Activated naive CD8-positive, alpha-beta T cell treated with anti-CD3 and anti-CD28 coated beads for 36 hours (primary cell): ENCODE results near the gene ZCCHC7. TPM values are rescaled to one million over a fixed set of nuclear protein-coding genes. Genes with fewer than 3 reads are reported as not detected.

Experiments used
- DNase-seq: peaks from one replicate; pipeline ENCODE4 v3.0.0; 2021
- H3K27ac Mint-ChIP-seq: one replicate; pipeline ENCODE4 v1.8.0; 2022; ENCODE audit warnings: mild to moderate bottlenecking, moderate library complexity, mixed read lengths
- H3K27me3 Mint-ChIP-seq: one replicate; pipeline ENCODE4 v1.8.0; 2022; ENCODE audit warnings: mild to moderate bottlenecking, mixed read lengths
- H3K36me3 Mint-ChIP-seq: one replicate; pipeline ENCODE4 v1.8.0; 2021; ENCODE audit warnings: mild to moderate bottlenecking, mixed read lengths
- H3K4me1 Mint-ChIP-seq: one replicate; pipeline ENCODE4 v1.8.0; 2021; ENCODE audit warnings: mixed read lengths
- H3K4me3 Mint-ChIP-seq: one replicate; pipeline ENCODE4 v1.8.0; 2022; ENCODE audit warnings: mild to moderate bottlenecking, moderate library complexity, mixed read lengths
- H3K9me3 Mint-ChIP-seq: one replicate; pipeline ENCODE4 v1.8.0; 2022; ENCODE audit warnings: mixed read lengths
- total RNA-seq, 2 experiments: library from RNA; stranded (reverse); gene quantifications; one replicate each; pipeline ENCODE4 v1.2.3, GENCODE V29; 2021

Gene ZCCHC7
- total RNA-seq, 2 experiments from 2014 or later = 35.4 to 37.5 TPM

GRCh38 chr9:37342493-37342892 is 222.1 kb downstream of the ZCCHC7 start:
- no peaks in the 10 kb centered on the region for H3K36me3 Mint-ChIP-seq

GRCh38 chr9:37342895-37343294 is 222.5 kb downstream of the ZCCHC7 start:
- Mint-ChIP-seq H3K9me3 (no peaks in the 10 kb centered on the region), H3K27ac (no peak overlapping the region), H3K27me3 (no peaks in the 10 kb centered on the region), H3K4me1 (no peaks in the 10 kb centered on the region), H3K36me3 (no peaks in the 10 kb centered on the region), H3K4me3 (no peak overlapping the region)
- DNase-seq = no peak

More at GRCh38 chr9:37342493-37342892, 222.1 kb downstream of the ZCCHC7 start:
- no peaks in the 10 kb centered on the region for H3K9me3 Mint-ChIP-seq
- no peak overlapping the region for H3K27ac Mint-ChIP-seq
- no peak for DNase-seq
- H3K4me3 Mint-ChIP-seq = no peak overlapping the region
- H3K4me1 Mint-ChIP-seq = no peaks in the 10 kb centered on the region
- no peaks in the 10 kb centered on the region for H3K27me3 Mint-ChIP-seq

GRCh38 chr9:37343724-37344123 is 223.3 kb downstream of the ZCCHC7 start:
- Mint-ChIP-seq H3K36me3 (peaks cover 4% of the 10 kb centered on the region), H3K27me3 (no peaks in the 10 kb centered on the region), H3K27ac (no peak overlapping the region), H3K4me1 (peaks cover 2% of the 10 kb centered on the region), H3K9me3 (no peaks in the 10 kb centered on the region), H3K4me3 (no peak overlapping the region)
- DNase-seq = no peak

- Mint-ChIP-seq H3K27me3 (no peaks in the 10 kb centered on the region), H3K27ac (no peak overlapping the region), H3K36me3 (peaks cover 6% of the 10 kb centered on the region), H3K9me3 (no peaks in the 10 kb centered on the region), H3K4me1 (peaks cover 2% of the 10 kb centered on the region), H3K4me3 (no peak overlapping the region)
- DNase-seq = no peak
Observed at GRCh38 chr9:37345038-37345437, 224.7 kb downstream of the ZCCHC7 start.

GRCh38 chr9:37348917-37349316 is 228.5 kb downstream of the ZCCHC7 start:
- Mint-ChIP-seq H3K36me3 (peaks cover 30% of the 10 kb centered on the region), H3K27ac (no peak overlapping the region), H3K9me3 (no peaks in the 10 kb centered on the region), H3K4me1 (peaks cover 2% of the 10 kb centered on the region), H3K27me3 (no peaks in the 10 kb centered on the region), H3K4me3 (no peak overlapping the region)
- DNase-seq = no peak

- no peak for DNase-seq
- Mint-ChIP-seq H3K27ac (no peak overlapping the region), H3K4me1 (peaks cover 2% of the 10 kb centered on the region), H3K9me3 (no peaks in the 10 kb centered on the region), H3K27me3 (no peaks in the 10 kb centered on the region), H3K36me3 (peaks cover 37% of the 10 kb centered on the region), H3K4me3 (no peak overlapping the region)
Observed at GRCh38 chr9:37350486-37351190, 230.3 kb downstream of the ZCCHC7 start.

GRCh38 chr9:37353791-37354190 is 233.4 kb downstream of the ZCCHC7 start:
- peaks cover 35% of the 10 kb centered on the region for H3K36me3 Mint-ChIP-seq
- H3K4me1 Mint-ChIP-seq = no peaks in the 10 kb centered on the region
- no peak for DNase-seq
- no peak overlapping the region for H3K27ac Mint-ChIP-seq
- no peaks in the 10 kb centered on the region for H3K27me3 Mint-ChIP-seq
- no peak overlapping the region for H3K4me3 Mint-ChIP-seq
- no peaks in the 10 kb centered on the region for H3K9me3 Mint-ChIP-seq

GRCh38 chr9:37362430-37362829 is 242.1 kb downstream of the ZCCHC7 start:
- Mint-ChIP-seq H3K36me3 (no peaks in the 10 kb centered on the region), H3K4me1 (no peaks in the 10 kb centered on the region), H3K9me3 (no peaks in the 10 kb centered on the region), H3K27ac (no peak overlapping the region), H3K4me3 (no peak overlapping the region), H3K27me3 (no peaks in the 10 kb centered on the region)
- no peak for DNase-seq

GRCh38 chr9:37363124-37363523 is 242.8 kb downstream of the ZCCHC7 start:
- Mint-ChIP-seq H3K36me3 (no peaks in the 10 kb centered on the region), H3K9me3 (no peaks in the 10 kb centered on the region), H3K4me3 (no peak overlapping the region)

GRCh38 chr9:37364136-37364535 is 243.8 kb downstream of the ZCCHC7 start:
- no peaks in the 10 kb centered on the region for H3K9me3 Mint-ChIP-seq
- no peaks in the 10 kb centered on the region for H3K36me3 Mint-ChIP-seq
- no peak for DNase-seq
- H3K27ac Mint-ChIP-seq = no peak overlapping the region
- no peak overlapping the region for H3K4me3 Mint-ChIP-seq
- H3K27me3 Mint-ChIP-seq = no peaks in the 10 kb centered on the region
- no peaks in the 10 kb centered on the region for H3K4me1 Mint-ChIP-seq

More at GRCh38 chr9:37363124-37363523, 242.8 kb downstream of the ZCCHC7 start:
- Mint-ChIP-seq H3K27ac (no peak overlapping the region), H3K4me1 (no peaks in the 10 kb centered on the region), H3K27me3 (no peaks in the 10 kb centered on the region)
- DNase-seq = no peak

- H3K36me3 Mint-ChIP-seq = no peaks in the 10 kb centered on the region
- DNase-seq = no peak
- no peak overlapping the region for H3K4me3 Mint-ChIP-seq
- H3K27ac Mint-ChIP-seq = no peak overlapping the region
- no peaks in the 10 kb centered on the region for H3K4me1 Mint-ChIP-seq
- H3K27me3 Mint-ChIP-seq = no peaks in the 10 kb centered on the region
- H3K9me3 Mint-ChIP-seq = no peaks in the 10 kb centered on the region
Observed at GRCh38 chr9:37364751-37365360, 244.5 kb downstream of the ZCCHC7 start.

- peaks cover 12% of the 10 kb centered on the region for H3K4me1 Mint-ChIP-seq
- H3K27me3 Mint-ChIP-seq = peaks cover 7% of the 10 kb centered on the region
- H3K4me3 Mint-ChIP-seq = no peak overlapping the region
- no peaks in the 10 kb centered on the region for H3K36me3 Mint-ChIP-seq
- peak overlapping the region; percentile 27 for H3K27ac Mint-ChIP-seq
- DNase-seq = no peak
- no peaks in the 10 kb centered on the region for H3K9me3 Mint-ChIP-seq
Observed at GRCh38 chr9:37369671-37370070, 249.3 kb downstream of the ZCCHC7 start.

- Mint-ChIP-seq H3K4me3 (no peak overlapping the region), H3K4me1 (peaks cover 14% of the 10 kb centered on the region), H3K9me3 (no peaks in the 10 kb centered on the region), H3K36me3 (peaks cover 2% of the 10 kb centered on the region), H3K27ac (no peak overlapping the region), H3K27me3 (peaks cover 13% of the 10 kb centered on the region)
- no peak for DNase-seq
Observed at GRCh38 chr9:37370282-37370681, 249.9 kb downstream of the ZCCHC7 start.

- Mint-ChIP-seq H3K4me3 (no peak overlapping the region), H3K36me3 (peaks cover 2% of the 10 kb centered on the region), H3K4me1 (peaks cover 14% of the 10 kb centered on the region), H3K27ac (peak overlapping the region; percentile 47), H3K9me3 (no peaks in the 10 kb centered on the region), H3K27me3 (peaks cover 15% of the 10 kb centered on the region)
- DNase-seq = no peak
Observed at GRCh38 chr9:37370968-37371563, 250.7 kb downstream of the ZCCHC7 start.

GRCh38 chr9:37371565-37372464 is 251.4 kb downstream of the ZCCHC7 start:
- H3K27ac Mint-ChIP-seq = peak overlapping the region; percentile 47
- H3K36me3 Mint-ChIP-seq = peaks cover 2% of the 10 kb centered on the region
- no peaks in the 10 kb centered on the region for H3K9me3 Mint-ChIP-seq
- DNase-seq = peak; percentile 19
- H3K4me3 Mint-ChIP-seq = no peak overlapping the region
- H3K4me1 Mint-ChIP-seq = peaks cover 14% of the 10 kb centered on the region
- peaks cover 19% of the 10 kb centered on the region for H3K27me3 Mint-ChIP-seq
